Suprapubic skin (tissue), 4 donors: ENCODE measurements around the gene BNC1.

Experiments
- POLR2A ChIP-seq, 2 donors: fragments of 450-650 bp; IDR thresholded peaks; one replicate each; pipeline ENCODE4 v1.6.1; 2017; ENCODE audit warnings: antibody characterized with exemption in 2 of 2, mild to moderate bottlenecking in 2 of 2, moderate library complexity in 2 of 2
- POLR2AphosphoS5 ChIP-seq, 3 donors: sonication (generic); formaldehyde crosslinking; IDR thresholded peaks; one replicate each; pipeline ENCODE4 v1.6.1; 2017; ENCODE audit warnings: antibody characterized with exemption in 3 of 3
- TF ChIP-seq, protein P1 (sequence below), 2 donors: fragments of 200-600 bp in 1 of 2; fragments of 450-650 bp in 1 of 2; sonication (generic) in 1 of 2; IDR thresholded peaks; one replicate each; pipeline ENCODE4 v1.5.1; 2016 to 2019; ENCODE audit warnings: antibody characterized with exemption in 2 of 2, mild to moderate bottlenecking in 1 of 2, moderate library complexity in 1 of 2

DNA sequence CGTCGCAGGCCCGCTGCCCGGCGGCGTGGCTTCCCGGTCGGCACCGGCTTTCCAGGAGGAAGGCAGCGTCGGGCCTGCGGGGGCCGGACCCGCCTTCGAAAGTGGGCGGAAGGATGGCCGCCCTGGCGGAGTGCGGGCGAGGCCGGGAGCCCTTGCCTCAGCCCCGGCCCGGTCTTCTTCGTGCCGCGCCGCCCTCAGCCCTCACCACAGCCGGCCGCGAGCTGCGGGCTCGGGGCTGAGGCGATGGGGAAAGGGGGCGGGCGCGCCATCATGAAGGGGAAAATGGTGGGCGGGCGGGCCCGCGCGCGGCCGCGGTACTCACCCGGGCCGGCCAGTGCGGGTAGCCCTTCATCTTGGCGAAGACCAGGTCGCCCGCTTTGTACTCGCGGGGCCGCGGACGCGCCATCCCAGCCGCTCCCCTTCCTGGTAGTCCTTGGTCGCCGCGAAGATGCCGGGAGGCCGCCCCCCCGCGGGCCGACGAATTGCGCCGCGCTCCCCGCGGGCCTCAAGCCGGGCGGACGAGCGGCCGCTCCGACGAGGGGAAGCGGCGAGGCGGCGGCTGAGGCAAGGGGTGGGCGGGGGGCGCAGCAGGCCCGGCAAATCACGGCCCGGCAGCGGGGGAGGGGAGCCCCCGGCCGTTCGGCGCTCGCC is 77.3 kb downstream of the BNC1 start:
- TF ChIP-seq, protein P1, sequence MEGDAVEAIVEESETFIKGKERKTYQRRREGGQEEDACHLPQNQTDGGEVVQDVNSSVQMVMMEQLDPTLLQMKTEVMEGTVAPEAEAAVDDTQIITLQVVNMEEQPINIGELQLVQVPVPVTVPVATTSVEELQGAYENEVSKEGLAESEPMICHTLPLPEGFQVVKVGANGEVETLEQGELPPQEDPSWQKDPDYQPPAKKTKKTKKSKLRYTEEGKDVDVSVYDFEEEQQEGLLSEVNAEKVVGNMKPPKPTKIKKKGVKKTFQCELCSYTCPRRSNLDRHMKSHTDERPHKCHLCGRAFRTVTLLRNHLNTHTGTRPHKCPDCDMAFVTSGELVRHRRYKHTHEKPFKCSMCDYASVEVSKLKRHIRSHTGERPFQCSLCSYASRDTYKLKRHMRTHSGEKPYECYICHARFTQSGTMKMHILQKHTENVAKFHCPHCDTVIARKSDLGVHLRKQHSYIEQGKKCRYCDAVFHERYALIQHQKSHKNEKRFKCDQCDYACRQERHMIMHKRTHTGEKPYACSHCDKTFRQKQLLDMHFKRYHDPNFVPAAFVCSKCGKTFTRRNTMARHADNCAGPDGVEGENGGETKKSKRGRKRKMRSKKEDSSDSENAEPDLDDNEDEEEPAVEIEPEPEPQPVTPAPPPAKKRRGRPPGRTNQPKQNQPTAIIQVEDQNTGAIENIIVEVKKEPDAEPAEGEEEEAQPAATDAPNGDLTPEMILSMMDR (IDR thresholded peaks at IDR 0.05): no peak
- no peak for TF ChIP-seq POLR2AphosphoS5 (IDR thresholded peaks at IDR 0.05)
- TF ChIP-seq POLR2A (IDR thresholded peaks at IDR 0.05): no peak
